Measurements from ENCODE around the gene SPTLC1. TPM values are rescaled to one million over a fixed set of nuclear protein-coding genes. Genes with fewer than 3 reads are reported as not detected.

The SPTLC1 gene
- total and polyA plus RNA-seq, 2 of the 8 experiments (the other 6 are each of a cell fraction or from before 2014, with no cell fraction given) = 34.2 to 62.1 TPM

- Histone ChIP-seq H2BK120ac (replicated peaks; ENCODE audit: low read depth, low read length) (no peak overlapping the region), H3K27ac (ENCODE audit: low read depth, low read length) (no peak overlapping the region), H2BK15ac (ENCODE audit: low read length) (0 out of 2 replicates have a peak overlapping the region, but pooled peaks have one; percentile 72), H4K20me1 (replicated peaks in 1 of 2; ENCODE audit: control insufficient read depth in 1 of 2, insufficient read depth in 2 of 2, low read length in 2 of 2) (peaks cover 3% of the 10 kb centered on the region in 2 experiments), H3K56ac (replicated peaks; ENCODE audit: insufficient read length, low read depth, low read length) (no peak overlapping the region), H4K5ac (ENCODE audit: insufficient read length, low read depth, low read length) (no peak overlapping the region), H3K36me3 (ENCODE audit: control insufficient read depth in 2 of 4, insufficient read depth in 4 of 4, low read length in 3 of 4) (no peaks in the 10 kb centered on the region), H2BK20ac (ENCODE audit: low read length) (no peak overlapping the region), H4K8ac (ENCODE audit: extremely low read depth, insufficient read depth, low read length) (peak overlapping the region; percentile 19; the same call in 1 of the 2 replicates), H3K4ac (replicated peaks; ENCODE audit: insufficient read length, low read depth, low read length) (no peak overlapping the region), H2AFZ (ENCODE audit: low read length) (no peak overlapping the region), H3K9me3 (ENCODE audit: insufficient read depth in 2 of 2, low read depth in 1 of 2, low read length in 1 of 2) (no peaks in the 10 kb centered on the region), H3K14ac (ENCODE audit: insufficient read length) (no peak overlapping the region), H2BK12ac (ENCODE audit: low read depth, low read length) (peak overlapping the region; percentile 75; the same call in 1 of the 2 replicates), H4K91ac (replicated peaks; ENCODE audit: insufficient read length, low read length) (no peak overlapping the region), H3K79me1 (ENCODE audit: low read depth, low read length) (no peaks in the 10 kb centered on the region), H3K18ac (ENCODE audit: extremely low read depth, low read length) (no peak overlapping the region), H3K23ac (ENCODE audit: insufficient read length) (no peak overlapping the region), H2BK5ac (ENCODE audit: low read depth, low read length) (no peak overlapping the region), H3K27me3 (replicated peaks in 1 of 4; ENCODE audit: control insufficient read depth in 3 of 4, extremely low read depth in 1 of 4, insufficient read depth in 3 of 4, low read length in 3 of 4) (peaks cover 3 to 26% (median 16%) of the 10 kb centered on the region in 4 experiments; a peak in 6 of 7 replicates), H3K4me3 (ENCODE audit: extremely low read depth in 1 of 4, insufficient read depth in 2 of 4, low read depth in 3 of 4, low read length in 4 of 4) (peak overlapping the region in 1 of 4 experiments; percentile 62; a peak in 2 of 8 replicates), H3K23me2 (ENCODE audit: low read depth, low read length) (peaks cover 4% of the 10 kb centered on the region; the same call in 1 of the 2 replicates), H2AK5ac (ENCODE audit: low read depth, low read length) (no peak overlapping the region), H3K9ac (replicated peaks in 1 of 4; ENCODE audit: extremely low read depth in 1 of 4, low read depth in 3 of 4, low read length in 3 of 4) (no peak overlapping the region), H3K4me1 (replicated peaks in 1 of 4; ENCODE audit: control insufficient read depth in 3 of 4, insufficient read depth in 4 of 4, low read length in 3 of 4) (peaks cover 0 to 5% (median 4%) of the 10 kb centered on the region in 4 experiments; a peak in 4 of 7 replicates), H3K4me2 (ENCODE audit: insufficient read depth in 1 of 2, low read depth in 2 of 2, low read length in 2 of 2) (peak overlapping the region; percentile 68 to 79; a peak in 2 of 4 replicates), H3K79me2 (ENCODE audit: control insufficient read depth in 1 of 2, insufficient read depth in 2 of 2, low read length in 2 of 2) (no peaks in the 10 kb centered on the region)
- FAIRE-seq (no peak), DNase-seq (ENCODE audit: low read depth in 1 of 2, low spot score in 2 of 2) (peak; percentile 82 to 97)
- ChIA-PET CTCF (ENCODE audit: partially characterized antibody) (interaction anchor here (0.6 to 8.8 kb wide), 33 partner anchors 9 to 650 kb away, joined by 3 to 116 read pairs (median 7); partner anchors contain the start of genes CENPP and NOL8), POLR2A (ENCODE audit: partially characterized antibody) (interaction anchor here (0.8 to 2.3 kb wide), 5 partner anchors 73 to 103 kb away, joined by 3 to 8 read pairs (median 4); no protein-coding TSS in a partner anchor)
- WGBS, 2 experiments (ENCODE audit: extremely low coverage in 1 of 2, insufficient coverage in 1 of 2, insufficient read length in 1 of 2, insufficient replicate concordance in 2 of 2, low coverage in 1 of 2, low lambda C conversion rate in 2 of 2, missing lambda C conversion rate in 1 of 2) = 40% methylated on average over 16 of the region's 16 CpGs; no CpG with 5 or more reads in 1 of the 2 experiments
- TF ChIP-seq, protein P1, sequence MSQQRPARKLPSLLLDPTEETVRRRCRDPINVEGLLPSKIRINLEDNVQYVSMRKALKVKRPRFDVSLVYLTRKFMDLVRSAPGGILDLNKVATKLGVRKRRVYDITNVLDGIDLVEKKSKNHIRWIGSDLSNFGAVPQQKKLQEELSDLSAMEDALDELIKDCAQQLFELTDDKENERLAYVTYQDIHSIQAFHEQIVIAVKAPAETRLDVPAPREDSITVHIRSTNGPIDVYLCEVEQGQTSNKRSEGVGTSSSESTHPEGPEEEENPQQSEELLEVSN (IDR thresholded peaks at IDR 0.05) = peak; percentile 73
- TF ChIP-seq SP2 (IDR thresholded peaks at IDR 0.05; ENCODE audit: low read length) = no peak
- TF ChIP-seq CREB1 (IDR thresholded peaks at IDR 0.05) = peak; percentile 44; the same call in 1 of the 2 replicates
- TF ChIP-seq EZH2 (IDR thresholded peaks at IDR 0.05; ENCODE audit: low read depth, low read length, severe bottlenecking) = no peak
- TF ChIP-seq JUND (IDR thresholded peaks at IDR 0.05; ENCODE audit: low read length) = no peak
- no peak for TF ChIP-seq CBX8 (IDR thresholded peaks at IDR 0.05; ENCODE audit: borderline replicate concordance, low read depth, low read length)
- no peak for TF ChIP-seq FOSL1 (IDR thresholded peaks at IDR 0.05; ENCODE audit: insufficient read depth, low read depth, low read length)
- no peak for TF ChIP-seq SIRT6 (IDR thresholded peaks at IDR 0.05; ENCODE audit: low read length)
- no peak for TF ChIP-seq GABPA (IDR thresholded peaks at IDR 0.05; ENCODE audit: borderline replicate concordance, insufficient read depth, low read length)
- TF ChIP-seq POLR2AphosphoS5 (IDR thresholded peaks at IDR 0.05; ENCODE audit: low read depth, low read length) = no peak
- no peak for TF ChIP-seq RXRA (IDR thresholded peaks at IDR 0.05; ENCODE audit: insufficient read depth, low read depth, low read length)
Observed at GRCh38 chr9:92140074-92140753, 25.0 kb upstream of the SPTLC1 start.
